LHCN-M2 (cell line): ENCODE data around the gene MYO1D. TPM values are rescaled to one million over a fixed set of nuclear protein-coding genes. Genes with fewer than 3 reads are reported as not detected.
"Not testable (repeated sequence)": the region's sequence is repeated elsewhere in the genome, so short reads cannot be mapped to it uniquely, and the experiment has no call there.

Source experiments
- DNase-seq: peaks from one replicate; pipeline ENCODE4 v3.0.0-alpha.2; 2012; ENCODE audit warnings: low read depth
- total RNA-seq: library from RNA; depleted of rRNA; stranded (reverse); fragments of >200 nt; gene quantifications from 2 replicates; pipeline ENCODE4 v1.2.3, GENCODE V29; 2014

Gene MYO1D
- total RNA-seq, 1 experiment from 2014 or later, result 35.1 TPM

DNA sequence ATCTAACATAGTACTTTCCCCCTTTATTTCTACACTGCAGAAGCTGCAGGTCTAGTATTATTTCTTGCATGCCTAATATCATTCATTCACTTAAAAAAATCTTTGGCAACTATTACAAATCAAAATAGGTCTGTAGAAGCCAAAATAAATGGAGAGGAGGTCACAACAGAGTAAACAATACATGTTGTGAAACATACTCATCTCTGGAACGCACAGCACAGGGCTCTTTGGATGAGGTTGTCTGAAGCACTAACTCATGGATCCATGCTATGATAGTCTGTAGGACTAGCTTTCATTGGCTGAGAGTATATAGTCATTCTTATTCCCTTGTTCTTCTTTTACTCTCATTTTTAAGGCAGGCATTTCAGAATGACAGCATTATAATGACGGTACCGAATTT, 21.3 kb downstream of the MYO1D start:
- no peak for DNase-seq

DNA sequence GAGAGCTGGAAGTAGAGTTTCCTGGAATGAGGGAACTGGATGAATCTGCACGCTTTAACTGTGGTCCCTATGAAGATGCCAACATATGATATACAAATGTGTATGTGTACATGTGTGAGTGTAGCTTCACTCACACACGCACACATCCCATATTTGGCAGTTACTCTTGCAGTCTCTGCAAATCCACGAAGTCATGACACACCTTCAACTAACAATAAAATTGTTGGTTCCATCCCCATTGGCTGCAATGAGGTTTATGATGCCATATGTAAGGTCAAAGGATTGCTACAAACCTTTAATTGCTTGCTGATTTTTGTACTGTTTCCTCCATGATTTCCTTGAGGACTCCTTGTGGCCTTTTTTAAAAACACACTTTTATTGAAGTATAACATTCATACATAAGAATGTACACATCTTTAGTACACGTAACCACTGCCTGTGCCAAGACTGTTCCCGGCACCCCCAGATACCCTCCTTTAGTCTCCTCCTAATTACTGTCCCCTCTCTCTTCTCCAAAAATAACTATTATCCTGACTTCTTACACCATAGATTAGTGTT, 22.0 kb downstream of the MYO1D start:
- DNase-seq, result no peak

DNA sequence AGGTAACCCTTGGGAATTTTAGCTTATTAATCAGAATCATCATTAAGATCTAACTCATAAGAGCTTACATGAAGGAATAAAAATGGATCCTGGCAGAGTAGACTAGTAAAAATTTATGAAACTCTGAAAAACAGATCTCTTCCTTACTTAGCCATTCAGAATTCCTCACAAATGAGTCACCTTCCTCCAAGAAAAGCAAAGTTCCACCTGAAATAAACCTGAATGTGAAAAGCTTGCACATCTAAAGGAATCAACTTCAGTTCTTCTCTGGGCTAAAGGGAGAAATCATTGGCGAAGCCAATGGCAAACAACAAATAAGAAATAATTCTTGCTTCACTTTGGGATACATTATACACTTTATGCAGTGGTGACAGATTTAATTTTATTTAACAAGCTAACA, 22.7 kb downstream of the MYO1D start:
- DNase-seq, result peak; percentile 20

DNA sequence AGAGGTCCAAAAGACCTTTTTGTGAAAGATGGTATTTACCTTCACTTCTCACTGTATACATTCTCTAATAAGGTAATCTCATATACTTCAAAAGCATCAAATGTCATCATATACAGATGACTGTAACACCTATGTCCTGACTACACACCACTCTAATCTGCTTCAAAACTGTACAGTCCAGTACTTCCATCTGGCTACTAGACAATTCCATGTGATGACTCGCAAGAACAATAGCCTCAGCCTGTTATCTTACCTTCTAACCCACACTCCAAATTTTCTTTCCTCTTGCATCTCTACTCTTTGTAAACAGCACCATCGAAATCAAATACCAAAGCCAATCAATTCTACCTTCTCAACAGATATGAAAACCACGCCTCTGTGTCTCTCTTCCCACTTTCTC, 24.1 kb downstream of the MYO1D start:
- peak; percentile 8 for DNase-seq

DNA sequence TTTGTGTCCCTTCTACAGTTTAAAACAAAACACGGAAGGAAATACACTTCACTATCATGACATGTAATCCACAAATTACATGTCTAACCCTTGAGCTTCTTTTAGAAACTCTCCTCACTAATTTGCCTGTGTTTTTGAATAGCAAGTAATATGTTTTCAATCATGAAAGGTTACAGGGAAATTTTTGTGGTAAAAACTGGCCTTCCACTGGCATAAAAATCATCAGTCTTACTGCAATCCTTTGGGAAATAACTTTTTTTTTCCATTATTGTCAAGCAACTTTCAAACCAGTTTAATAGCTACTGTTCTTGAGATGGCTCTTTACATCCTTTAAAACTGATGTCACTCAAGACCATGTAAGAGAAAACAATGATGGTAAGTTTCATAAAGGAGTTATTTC, 27.0 kb downstream of the MYO1D start:
- DNase-seq, result no peak

DNA sequence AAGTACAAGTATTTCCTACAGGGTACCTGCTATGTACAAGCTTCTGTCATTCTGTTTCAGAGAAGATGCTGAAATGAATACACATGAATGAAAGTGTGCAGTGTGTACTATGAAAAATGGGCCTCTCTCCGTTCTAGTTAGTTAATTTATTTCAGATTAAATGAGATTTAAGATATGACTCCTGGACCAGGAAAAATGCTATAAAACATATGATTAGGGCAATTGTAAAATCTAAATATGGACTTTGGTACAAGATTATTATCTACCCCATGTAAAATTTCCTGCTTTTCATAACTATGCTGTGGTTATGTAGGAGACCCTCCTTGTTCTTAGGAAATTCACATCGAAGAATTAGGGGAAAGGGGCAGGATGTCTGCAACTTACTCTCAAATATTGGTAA, 28.9 kb downstream of the MYO1D start:
- no peak for DNase-seq

DNA sequence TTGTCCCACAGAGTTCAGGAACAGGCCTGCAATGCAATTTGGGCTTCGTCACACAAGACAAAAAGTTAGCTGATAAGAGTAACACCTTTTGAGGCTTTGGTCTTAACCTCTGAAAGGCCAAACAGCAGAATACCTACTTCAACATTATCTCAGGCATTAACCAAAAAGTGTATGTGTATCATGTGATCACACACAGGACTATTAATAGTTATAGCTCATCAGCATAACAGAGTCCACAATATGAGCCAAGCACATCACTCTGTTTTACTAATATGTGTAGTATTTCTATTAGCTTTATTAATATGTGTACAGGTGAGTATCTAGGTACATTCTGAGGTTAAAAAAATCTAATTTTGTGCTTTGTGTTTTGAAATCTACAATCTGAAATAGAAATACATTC, 30.8 kb downstream of the MYO1D start:
- DNase-seq, result no peak

DNA sequence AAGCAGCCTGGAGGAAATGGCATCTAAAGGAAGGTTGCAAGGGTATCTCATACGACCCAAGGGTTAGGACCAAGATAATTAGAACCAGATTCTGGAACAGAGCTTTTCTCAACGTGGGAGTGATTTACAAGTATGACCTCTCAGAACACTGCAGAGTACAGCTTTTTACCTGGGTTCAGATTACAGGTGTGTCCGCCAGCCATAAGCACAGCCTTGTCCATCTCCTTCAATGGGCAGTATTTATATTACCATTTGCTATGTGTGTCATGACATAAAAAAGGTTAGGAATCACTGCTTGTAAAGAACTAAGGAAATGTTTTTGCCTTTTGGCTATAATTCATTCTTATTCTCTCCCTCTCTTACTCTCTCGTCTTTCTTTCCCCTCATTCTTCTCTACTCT, 36.7 kb downstream of the MYO1D start:
- DNase-seq, result no peak

DNA sequence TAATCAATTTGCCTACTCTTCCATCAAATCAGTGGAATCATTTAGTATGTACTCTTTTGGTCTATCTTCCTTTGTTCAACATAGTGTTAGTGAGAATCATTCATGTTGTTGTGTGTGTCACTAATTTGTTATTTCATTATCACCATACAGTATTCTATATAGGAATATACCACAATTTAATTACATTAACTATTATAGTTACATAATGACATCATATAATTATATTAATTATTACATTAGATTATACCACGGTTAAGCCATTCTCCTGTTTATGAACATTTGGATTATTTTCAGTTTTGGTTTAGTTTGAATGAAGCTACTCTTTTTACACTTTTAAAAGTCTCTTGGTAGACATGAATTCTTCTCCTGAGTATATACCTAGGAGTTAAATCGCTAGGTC, 40.4 kb downstream of the MYO1D start:
- DNase-seq, result no peak

DNA sequence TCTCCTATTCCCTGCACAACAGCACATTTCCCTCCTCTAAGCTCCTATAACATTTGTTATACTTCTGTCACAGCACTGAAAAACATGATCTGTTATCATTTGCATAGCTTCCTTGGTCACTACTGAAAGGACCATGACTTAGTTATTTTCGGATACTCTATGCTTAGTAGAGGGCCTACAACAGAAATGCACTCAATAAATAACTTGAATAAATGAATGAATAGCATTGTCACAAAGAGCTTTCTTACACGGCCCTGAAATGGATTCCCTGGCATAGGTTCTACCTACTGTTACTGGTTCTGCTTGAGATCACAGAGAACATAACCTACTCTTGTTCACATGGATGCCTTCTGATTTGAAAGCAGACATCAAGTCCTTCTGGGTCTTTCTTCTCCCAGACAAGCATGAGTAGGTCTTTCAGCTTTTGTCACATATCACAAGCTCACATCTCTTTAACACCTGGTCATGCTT, 41.6 kb downstream of the MYO1D start:
- DNase-seq, result no peak

DNA sequence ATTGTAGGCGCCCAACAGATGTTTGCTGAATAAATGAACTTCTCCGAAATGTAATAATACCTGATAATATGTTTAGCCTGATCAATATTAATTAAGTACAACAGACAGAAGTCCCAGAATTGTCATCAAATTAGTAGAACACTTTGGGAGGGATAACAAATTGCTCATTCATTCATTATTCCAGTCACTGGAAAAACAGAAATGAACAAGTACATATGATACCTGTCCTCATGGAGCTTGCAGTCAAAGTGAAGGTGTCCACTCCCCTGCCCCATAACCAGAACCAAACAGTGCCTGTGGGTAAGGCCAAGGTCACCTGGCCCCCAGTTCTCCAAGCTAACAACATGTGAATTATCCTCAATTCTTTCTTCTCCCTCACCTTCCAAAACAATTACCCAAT, 42.8 kb downstream of the MYO1D start:
- no peak for DNase-seq

DNA sequence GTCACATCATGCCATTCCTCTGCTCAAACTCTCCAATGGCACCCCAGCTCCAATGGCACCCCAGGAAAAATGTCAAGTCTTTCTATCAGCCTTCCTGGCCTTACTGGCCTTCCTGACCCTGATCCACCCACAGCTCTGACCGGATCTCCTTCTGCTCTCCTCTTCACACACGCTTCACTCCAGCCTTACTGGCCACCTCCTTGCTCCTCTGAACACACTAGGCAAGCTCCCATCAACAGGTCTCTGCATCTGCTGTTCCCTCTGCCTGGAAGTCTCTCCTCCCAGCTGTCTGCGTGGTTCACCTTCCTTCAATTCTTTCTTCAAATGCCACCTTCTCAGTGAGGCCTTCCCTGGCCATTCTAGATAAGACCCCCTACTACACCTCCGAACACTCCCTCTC, 43.4 kb downstream of the MYO1D start:
- no peak for DNase-seq

DNA sequence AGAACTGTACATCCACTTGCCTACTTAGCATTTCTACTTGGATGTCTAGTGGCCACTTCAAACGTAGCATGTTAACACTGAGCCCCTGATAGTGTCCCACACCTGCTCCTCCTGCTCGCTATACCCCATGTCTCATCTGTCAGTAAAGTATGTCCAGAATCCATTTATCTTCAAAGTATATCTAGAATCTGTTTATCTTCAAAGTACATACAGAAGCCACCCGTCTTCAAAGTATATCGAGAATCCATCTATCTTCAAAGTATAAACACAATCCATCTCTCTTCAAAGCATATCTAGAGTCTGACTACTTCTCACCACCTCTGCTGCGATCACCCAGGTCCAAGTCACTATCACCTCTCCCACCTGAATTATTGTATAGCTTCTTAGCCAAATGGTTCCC, 43.8 kb downstream of the MYO1D start:
- DNase-seq, result no peak

DNA sequence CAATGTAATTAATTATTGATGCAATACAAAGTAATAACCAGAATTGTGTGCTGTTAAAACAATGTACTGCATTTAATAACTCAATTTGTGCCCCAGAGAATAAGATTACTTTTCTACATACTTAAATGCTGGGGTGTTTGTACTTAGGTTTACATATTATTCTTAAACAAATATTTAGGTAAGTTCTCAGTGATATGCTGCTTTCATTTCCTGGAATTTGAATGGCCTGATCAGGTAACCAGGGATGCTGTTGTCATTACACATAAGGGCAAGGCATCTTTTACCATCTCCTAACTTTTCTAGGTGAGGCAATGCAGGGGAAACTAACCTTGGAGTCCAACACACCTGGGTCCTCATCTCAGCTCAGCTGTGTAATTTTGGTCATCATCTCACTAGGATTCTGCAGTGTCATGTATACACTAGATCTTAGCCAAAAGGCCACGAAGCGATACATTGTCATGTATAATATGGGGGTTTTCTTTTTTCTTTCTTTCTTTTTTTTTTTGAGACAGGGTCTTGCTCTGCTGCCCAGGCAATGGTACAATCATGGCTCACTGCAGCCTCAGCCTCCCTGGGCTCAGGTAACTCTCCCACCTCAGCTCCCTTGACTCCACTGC, 45.2 kb downstream of the MYO1D start:
- DNase-seq, result no peak

DNA sequence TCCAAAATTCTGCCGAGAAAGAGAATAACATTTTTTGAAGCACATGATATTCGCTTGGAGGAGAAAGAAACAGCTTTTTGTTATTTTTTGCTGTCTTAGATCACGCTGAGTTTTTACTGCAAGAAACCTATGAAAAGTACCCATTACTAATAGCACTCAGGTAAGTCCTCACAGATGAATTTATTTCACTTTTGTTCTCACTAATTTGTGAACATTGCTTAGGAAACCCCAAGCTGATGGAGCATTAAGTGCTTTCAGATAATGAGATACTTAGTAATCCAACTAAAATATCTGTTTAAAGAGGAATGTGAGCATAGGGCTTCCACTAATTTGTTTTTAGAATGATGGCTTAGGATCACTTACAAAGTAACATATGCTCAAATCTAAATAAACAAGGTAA, 45.7 kb downstream of the MYO1D start:
- no peak for DNase-seq

DNA sequence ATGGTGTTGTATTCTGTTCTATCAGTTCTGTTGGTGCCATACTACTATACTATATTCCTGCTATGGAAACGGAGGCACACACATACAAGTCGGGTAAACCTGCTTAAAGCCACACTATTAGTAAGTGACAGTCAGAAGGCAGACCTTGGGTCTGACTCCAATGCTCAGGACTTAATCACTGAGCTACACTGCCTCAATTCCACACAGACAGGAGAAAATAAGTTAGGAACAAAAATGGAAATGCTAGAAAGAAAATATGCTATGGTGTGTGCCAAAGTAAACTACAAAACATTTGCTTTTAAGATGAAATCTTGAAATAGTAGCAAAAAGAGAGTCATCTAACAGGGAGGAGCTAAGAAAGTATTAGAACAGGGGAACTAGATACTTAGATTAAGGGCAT, 48.1 kb downstream of the MYO1D start:
- DNase-seq, result peak; percentile 21

DNA sequence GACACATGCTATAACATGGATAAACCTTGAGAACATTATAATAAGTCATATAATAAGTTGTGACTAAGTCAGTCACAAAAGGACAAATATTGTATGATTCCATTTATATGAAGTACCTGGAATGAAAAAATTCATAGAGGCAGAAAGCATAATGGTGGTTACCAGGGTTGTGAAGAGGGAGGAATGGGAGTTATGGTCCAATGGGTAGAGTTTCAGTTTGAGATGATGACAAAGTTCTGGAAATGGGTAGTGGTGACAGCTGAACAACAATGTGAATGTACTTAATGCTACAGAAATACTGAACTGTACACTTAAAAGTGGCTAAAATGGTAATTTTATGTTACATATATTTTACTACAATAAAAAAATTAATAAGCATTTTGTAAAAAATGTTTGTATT, 49.7 kb downstream of the MYO1D start:
- DNase-seq, result peak; percentile 63

DNA sequence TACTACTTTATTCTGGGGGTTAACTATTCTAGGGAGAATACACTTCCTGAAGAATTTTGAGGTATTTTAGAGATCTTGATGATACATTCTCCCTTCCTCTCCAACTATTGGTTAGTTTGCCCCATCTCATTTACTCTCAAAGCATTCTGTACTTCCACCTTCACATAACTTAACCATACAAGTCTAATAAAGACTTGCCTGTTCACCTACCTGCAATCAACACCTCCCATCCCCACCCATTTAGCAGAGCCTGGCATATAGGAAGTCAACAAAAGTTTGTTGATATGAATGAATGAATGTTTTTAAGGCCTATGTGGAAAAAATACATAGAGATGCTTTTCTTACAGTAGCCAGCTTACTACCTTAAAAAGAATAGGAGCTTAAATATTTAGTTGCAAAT, 50.8 kb downstream of the MYO1D start:
- no peak for DNase-seq

DNA sequence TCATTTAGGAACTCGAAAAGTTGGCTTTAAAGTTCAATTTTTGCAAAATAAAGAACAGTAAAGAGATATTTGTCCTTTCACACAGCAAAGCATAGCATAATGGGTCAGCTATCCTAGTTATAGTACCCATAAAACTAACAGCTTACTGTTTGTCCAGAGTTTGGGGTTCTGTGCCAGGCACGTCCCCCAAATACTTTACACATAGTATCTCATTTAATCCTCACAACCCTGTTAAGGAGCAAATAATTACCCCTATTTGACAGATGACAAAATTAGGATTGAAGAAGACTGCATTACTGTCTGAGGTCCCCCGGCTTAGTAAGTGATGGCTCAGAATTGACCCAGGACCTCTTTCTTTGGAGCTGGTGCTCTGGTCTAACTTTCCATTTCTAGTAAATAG, 52.6 kb downstream of the MYO1D start:
- no peak for DNase-seq

DNA sequence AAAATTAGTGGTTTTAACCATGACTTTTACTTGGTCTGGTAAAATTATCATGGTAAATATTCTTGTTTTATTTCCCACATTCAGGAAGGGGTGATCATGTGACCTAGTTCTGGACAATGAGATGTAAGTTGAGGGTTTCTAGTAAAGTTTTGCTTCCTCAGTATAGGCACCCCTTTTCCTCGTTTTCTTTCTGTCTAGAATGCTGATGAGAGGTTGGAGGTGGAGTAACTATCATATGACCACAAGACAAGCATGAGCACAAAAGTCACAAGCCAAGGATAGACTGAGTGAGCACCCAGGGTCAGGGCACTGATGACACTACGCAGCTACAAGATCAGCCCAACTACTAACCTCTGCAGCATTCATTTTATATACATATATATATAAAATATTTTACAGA, 53.9 kb downstream of the MYO1D start:
- no peak for DNase-seq

DNA sequence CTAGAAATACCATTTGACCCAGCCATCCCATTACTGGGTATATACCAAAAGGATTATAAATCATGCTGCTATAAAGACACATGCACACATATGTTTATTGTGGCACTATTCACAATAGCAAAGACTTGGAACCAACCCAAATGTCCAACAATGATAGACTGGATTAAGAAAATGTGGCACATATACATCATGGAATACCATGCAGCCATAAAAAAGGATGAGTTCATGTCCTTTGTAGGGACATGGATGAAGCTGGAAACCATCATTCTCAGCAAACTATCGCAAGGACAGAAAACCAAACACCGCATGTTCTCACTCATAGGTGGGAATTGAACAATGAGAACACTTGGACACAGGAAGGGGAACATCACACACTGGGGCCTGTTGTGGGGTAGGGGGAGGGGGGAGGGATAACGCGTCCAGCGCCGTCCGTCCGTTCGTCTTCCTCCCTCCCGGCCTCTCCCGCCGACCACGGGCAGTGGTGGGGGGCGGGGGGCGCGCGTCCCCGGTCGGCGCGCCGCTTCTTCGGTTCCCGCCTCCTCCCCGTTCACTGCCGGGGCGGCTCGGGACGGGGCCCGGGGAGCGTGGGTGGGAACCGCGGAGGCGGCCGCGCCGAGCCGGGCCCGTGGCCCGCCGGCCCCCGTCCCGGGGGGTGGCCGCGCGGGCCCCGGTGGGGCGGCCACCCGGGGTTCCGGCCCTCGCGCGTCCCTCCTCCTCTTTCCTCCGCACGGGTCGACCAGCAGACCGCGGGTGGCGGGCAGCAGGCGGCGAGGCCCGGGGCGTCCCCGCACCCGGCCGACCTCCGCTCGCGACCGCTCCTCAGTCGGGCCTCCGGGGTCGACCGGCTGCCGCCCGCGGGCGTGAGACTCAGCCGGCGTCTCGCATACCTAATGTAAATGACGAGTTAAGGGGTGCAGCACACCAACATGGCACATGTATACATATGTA, 54.7 kb downstream of the MYO1D start:
- not testable (repeated sequence) for DNase-seq

DNA sequence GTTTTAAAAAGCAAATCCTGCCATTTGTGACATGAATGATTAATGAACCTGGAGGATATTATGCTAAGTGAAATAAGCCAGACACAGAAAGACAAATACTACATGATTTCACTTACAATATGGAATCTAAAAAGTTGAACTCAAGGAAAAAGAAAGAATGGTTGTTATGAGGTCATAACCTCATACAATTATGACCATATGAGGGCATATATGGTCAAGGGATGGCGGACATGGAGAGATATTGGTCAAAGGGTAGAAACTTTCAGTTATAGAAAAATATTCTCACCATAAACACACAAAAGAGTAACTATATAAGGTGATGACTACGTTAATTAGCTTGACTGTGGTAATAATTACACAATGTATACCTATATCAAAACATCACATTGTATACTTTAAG, 56.5 kb downstream of the MYO1D start:
- no peak for DNase-seq

DNA sequence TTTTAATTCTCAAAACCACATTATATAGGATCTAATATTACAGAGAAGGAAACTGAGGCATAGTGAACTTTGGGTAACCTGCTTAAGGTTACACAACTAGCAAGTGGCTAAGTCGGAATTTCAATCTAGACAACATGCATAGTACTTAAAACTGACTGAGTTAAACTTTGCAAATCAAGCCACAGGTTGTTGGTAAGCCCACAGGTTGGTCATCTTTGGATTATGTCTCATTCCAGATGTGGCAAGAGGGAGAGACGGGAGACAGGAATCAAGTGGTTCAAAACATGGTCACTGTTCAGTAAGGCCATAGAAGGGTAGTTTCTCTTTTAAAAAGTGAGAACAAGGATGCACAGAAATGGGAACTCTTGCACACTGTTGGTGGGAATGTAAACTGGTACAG, 57.1 kb downstream of the MYO1D start:
- DNase-seq, result no peak
